SU-DHL-6 (cell line): ENCODE results near the gene RANBP1.

Experiments used
- H2AFZ ChIP-seq: fragments of 200-600 bp; sonication (generic); 2 replicates; pipeline ENCODE4 v1.6.1; 2014; ENCODE audit warnings: low read depth, mild to moderate bottlenecking, moderate library complexity, mixed read lengths, antibody characterized with exemption, low read length; ENCODE audit not compliant: severe bottlenecking
- H3F3A ChIP-seq: fragments of 200-600 bp; shearing (Covaris generic); 2 replicates; pipeline ENCODE4 v1.6.0; 2016; ENCODE audit warnings: antibody characterized with exemption, mild to moderate bottlenecking; ENCODE audit not compliant: insufficient read depth
- H3K27ac ChIP-seq: fragments of 200-600 bp; sonication (generic); 2 replicates; pipeline ENCODE4 v1.5.1; 2016; ENCODE audit warnings: low read depth, mild to moderate bottlenecking, low read length, moderate library complexity, mixed read lengths
- H3K27me3 ChIP-seq: fragments of 200-600 bp; sonication (generic), shearing (Covaris generic); 2 replicates; pipeline ENCODE4 v1.6.0; 2014; ENCODE audit warnings: mild to moderate bottlenecking, low read length
- H3K36me3 ChIP-seq: fragments of 200-600 bp; sonication (generic); 2 replicates; pipeline ENCODE4 v1.6.1; 2014; ENCODE audit warnings: mild to moderate bottlenecking, low read length, mixed read lengths
- H3K4me2 ChIP-seq: fragments of 300-600, 200-600 bp; shearing (Covaris generic), sonication (generic); 2 replicates; pipeline ENCODE4 v1.6.0; 2014; ENCODE audit warnings: low read length, low read depth, mild to moderate bottlenecking; ENCODE audit not compliant: poor library complexity, severe bottlenecking
- H3K4me3 ChIP-seq: fragments of 200-600 bp; sonication (generic); 2 replicates; pipeline ENCODE4 v1.5.1; 2014; ENCODE audit warnings: antibody characterized with exemption, low read length, mild to moderate bottlenecking, mixed read lengths; ENCODE audit not compliant: insufficient read depth, poor library complexity, severe bottlenecking
- H3K79me2 ChIP-seq: fragments of 200-600 bp; sonication (generic); 2 replicates; pipeline ENCODE4 v1.6.1; 2014; ENCODE audit warnings: mild to moderate bottlenecking, low read length, moderate library complexity; ENCODE audit not compliant: insufficient read depth
- H3K9ac ChIP-seq: fragments of 200-600 bp; sonication (generic); 2 replicates; pipeline ENCODE4 v1.7.0; 2014; ENCODE audit warnings: mild to moderate bottlenecking, low read length
- H3K9me2 ChIP-seq: fragments of 200-600 bp; sonication (generic); replicated peaks from 2 replicates; pipeline ENCODE4 v1.6.1; 2014; ENCODE audit warnings: low read length; ENCODE audit not compliant: insufficient read depth
- H3K9me3 ChIP-seq: fragments of 200-600 bp; sonication (generic); 2 replicates; pipeline ENCODE4 v1.6.1; 2014; ENCODE audit warnings: low read length, mixed read lengths; ENCODE audit not compliant: insufficient read depth
- H4K20me1 ChIP-seq: fragments of 200-600 bp; sonication (generic); 2 replicates; pipeline ENCODE4 v1.6.1; 2014; ENCODE audit warnings: low read depth, mild to moderate bottlenecking, antibody characterized with exemption, low read length, moderate library complexity, mixed read lengths
- EZH2phosphoT487 ChIP-seq: fragments of 200-600 bp; sonication (generic), shearing (Covaris generic); conservative IDR thresholded peaks from 2 replicates; pipeline ENCODE4 v1.6.1; 2018; ENCODE audit warnings: mild to moderate bottlenecking, antibody characterized with exemption, low read length, moderate library complexity, mixed read lengths
- TF ChIP-seq, protein P1 (sequence below): fragments of 200-600 bp; sonication (generic); IDR thresholded peaks from one replicate; pipeline ENCODE4 v1.5.1; 2017; ENCODE audit warnings: antibody characterized with exemption, mild to moderate bottlenecking, low read length, moderate library complexity; ENCODE audit not compliant: insufficient read depth, poor library complexity, severe bottlenecking

Gene RANBP1

DNA sequence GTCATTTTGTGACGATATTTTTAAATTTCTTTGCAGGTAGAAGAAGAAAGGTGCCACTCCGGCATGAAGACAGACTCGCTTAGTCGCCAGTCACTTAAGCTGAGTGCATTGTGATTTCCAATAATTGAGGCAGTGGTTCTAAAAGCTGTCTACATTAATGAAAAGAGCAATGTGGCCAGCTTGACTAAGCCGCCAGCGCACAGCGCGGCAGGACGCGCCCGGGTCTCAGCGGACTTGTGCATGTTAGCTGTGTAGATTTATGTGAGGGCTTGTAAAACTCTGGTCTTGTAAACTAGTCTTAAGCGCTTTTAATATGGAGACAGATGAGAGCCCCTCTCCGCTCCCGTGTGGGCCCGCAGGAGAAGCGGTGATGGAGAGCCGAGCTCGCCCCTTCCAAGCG lies 30.3 kb upstream of the RANBP1 start:
- no peak overlapping the region for H3K9ac ChIP-seq
- no peaks in the 10 kb centered on the region for H3K9me3 ChIP-seq
- no peaks in the 10 kb centered on the region for H3K27me3 ChIP-seq
- no peak overlapping the region for H2AFZ ChIP-seq
- H3K27ac ChIP-seq = no peak overlapping the region
- peaks cover 52% of the 10 kb centered on the region for H3K79me2 ChIP-seq
- H3F3A ChIP-seq = no peaks in the 10 kb centered on the region
- no peak overlapping the region for H3K4me2 ChIP-seq
- H3K9me2 ChIP-seq = no peaks in the 10 kb centered on the region
- no peaks in the 10 kb centered on the region for H3K36me3 ChIP-seq
- no peak for TF ChIP-seq EZH2phosphoT487
- TF ChIP-seq, protein P1, sequence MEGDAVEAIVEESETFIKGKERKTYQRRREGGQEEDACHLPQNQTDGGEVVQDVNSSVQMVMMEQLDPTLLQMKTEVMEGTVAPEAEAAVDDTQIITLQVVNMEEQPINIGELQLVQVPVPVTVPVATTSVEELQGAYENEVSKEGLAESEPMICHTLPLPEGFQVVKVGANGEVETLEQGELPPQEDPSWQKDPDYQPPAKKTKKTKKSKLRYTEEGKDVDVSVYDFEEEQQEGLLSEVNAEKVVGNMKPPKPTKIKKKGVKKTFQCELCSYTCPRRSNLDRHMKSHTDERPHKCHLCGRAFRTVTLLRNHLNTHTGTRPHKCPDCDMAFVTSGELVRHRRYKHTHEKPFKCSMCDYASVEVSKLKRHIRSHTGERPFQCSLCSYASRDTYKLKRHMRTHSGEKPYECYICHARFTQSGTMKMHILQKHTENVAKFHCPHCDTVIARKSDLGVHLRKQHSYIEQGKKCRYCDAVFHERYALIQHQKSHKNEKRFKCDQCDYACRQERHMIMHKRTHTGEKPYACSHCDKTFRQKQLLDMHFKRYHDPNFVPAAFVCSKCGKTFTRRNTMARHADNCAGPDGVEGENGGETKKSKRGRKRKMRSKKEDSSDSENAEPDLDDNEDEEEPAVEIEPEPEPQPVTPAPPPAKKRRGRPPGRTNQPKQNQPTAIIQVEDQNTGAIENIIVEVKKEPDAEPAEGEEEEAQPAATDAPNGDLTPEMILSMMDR = no peak
- no peaks in the 10 kb centered on the region for H4K20me1 ChIP-seq
- H3K4me3 ChIP-seq = no peak overlapping the region

DNA sequence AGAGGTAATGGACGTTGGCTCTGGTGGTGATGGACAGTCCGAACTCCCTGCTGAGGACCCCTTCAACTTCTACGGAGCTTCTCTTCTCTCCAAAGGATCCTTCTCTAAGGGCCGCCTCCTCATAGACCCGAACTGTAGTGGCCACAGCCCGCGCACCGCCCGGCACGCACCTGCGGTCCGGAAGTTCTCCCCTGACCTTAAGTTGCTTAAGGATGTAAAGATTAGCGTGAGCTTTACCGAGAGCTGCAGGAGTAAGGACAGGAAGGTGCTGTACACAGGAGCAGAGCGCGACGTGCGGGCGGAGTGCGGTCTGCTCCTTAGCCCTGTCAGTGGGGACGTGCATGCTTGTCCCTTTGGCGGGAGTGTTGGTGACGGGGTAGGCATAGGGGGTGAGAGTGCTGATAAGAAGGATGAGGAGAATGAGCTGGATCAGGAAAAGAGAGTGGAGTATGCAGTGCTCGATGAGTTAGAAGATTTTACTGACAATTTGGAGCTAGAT lies 29.8 kb upstream of the RANBP1 start:
- no peaks in the 10 kb centered on the region for H3K36me3 ChIP-seq
- no peak overlapping the region for H2AFZ ChIP-seq
- H3F3A ChIP-seq = no peaks in the 10 kb centered on the region
- H4K20me1 ChIP-seq = no peaks in the 10 kb centered on the region
- no peaks in the 10 kb centered on the region for H3K9me3 ChIP-seq
- no peak overlapping the region for H3K4me3 ChIP-seq
- no peak overlapping the region for H3K9ac ChIP-seq
- no peaks in the 10 kb centered on the region for H3K9me2 ChIP-seq
- no peak overlapping the region for H3K4me2 ChIP-seq
- no peaks in the 10 kb centered on the region for H3K27me3 ChIP-seq
- no peak for TF ChIP-seq EZH2phosphoT487
- TF ChIP-seq, protein P1 = no peak
- peaks cover 47% of the 10 kb centered on the region for H3K79me2 ChIP-seq
- H3K27ac ChIP-seq = no peak overlapping the region

DNA sequence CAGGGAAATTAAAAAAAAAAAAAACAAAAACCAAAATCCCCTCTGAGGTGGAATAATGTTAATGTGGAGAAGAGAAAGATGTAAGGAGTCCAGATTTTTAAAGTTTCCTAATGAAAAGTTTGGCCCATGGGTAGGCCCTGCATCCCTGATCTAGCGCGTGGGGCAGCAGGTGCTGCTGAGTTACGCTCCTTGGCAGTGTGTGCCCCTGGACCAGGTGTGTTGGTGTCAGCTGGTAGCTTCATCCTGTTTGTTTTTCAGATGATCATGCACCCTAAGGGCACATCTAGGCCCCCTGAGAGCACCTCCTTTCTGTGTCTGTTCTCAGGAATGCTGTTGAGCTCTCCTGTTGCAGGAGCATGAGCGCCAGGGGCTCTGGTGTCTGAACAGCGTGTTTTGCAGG lies 29.1 kb upstream of the RANBP1 start:
- Histone ChIP-seq H2AFZ (no peak overlapping the region), H3K79me2 (peaks cover 41% of the 10 kb centered on the region), H4K20me1 (no peaks in the 10 kb centered on the region), H3F3A (no peaks in the 10 kb centered on the region), H3K36me3 (no peaks in the 10 kb centered on the region), H3K9me3 (no peaks in the 10 kb centered on the region), H3K9me2 (no peaks in the 10 kb centered on the region), H3K27me3 (no peaks in the 10 kb centered on the region), H3K4me2 (no peak overlapping the region), H3K27ac (no peak overlapping the region), H3K4me3 (no peak overlapping the region), H3K9ac (no peak overlapping the region)
- TF ChIP-seq, protein P1 = no peak
- no peak for TF ChIP-seq EZH2phosphoT487
